Lung microvascular endothelial cell (primary cell): ENCODE measurements around the gene IGF2BP3. TPM values are rescaled to one million over a fixed set of nuclear protein-coding genes. Genes with fewer than 3 reads are reported as not detected.

Experiments used
- DNase-seq, 2 donors: peaks; one replicate each; pipeline versions ENCODE4 v3.0.0 to v3.0.0-alpha.2; 2010; ENCODE audit warnings: low read depth in 2 of 2
- total RNA-seq: library from RNA; depleted of rRNA; stranded (reverse); fragments of >200 nt; gene quantifications from 2 replicates; pipeline ENCODE4 v1.2.1, GENCODE V29; 2014

IGF2BP3 gene
- total RNA-seq, 1 donor from 2014 or later = 6.0 TPM

DNA sequence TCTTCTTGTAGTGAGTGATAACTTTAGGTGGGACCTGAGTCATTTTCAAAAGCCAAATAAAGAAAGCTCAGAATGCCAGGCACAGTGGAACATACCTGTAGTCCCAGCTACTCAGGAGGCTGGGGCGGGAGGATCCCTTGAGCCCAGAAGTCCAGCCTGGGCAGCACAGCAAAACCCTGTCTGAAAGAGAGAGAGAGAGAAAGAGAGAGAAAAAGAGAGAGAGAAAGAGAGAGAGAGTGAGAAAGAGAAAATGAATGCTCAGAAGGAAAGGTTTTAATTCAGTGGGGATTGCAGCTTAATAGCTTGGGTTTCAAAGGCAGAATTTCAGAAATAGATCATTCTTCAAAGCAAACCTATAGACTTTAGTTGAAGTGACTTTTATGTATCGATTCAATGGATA lies 198.0 kb downstream of the IGF2BP3 start:
- DNase-seq = no peak

DNA sequence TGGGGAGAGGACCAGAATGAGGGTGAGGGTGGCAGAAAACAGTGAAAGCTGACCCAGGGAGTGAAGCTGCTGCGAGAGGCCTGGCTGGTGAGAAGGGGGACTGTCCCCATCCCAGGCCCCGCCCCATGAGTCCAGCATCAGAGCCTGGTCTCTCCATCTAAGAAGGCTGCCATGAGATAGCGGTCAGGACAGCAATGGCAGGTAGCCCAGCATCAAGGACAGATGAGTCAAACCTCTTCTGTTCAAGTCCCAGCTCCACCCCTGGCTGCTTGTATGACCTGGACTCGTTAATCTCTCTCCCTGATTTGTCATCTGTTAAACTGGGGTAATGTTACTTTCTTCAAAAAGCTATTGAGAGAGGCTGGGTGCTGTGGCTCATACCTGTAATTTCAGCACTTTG lies 201.5 kb downstream of the IGF2BP3 start:
- no peak for DNase-seq

DNA sequence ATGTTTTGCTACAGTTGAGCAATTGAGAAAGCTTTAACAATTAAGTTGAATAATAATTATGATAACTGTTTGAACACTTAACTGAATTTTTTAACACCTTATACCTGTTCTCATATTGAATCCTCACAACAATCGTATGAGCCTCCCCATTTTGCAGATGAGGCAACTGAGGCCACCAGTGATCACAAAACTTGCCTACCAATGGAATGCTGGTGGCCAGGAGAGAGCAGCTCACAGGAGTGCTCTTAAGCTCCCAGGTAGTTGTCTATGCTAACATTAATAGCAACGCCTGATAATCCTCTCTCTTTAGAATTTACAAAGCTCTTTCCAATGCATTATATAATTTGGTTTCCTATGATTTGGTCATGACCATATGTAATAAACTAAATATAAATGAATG lies 202.1 kb downstream of the IGF2BP3 start:
- no peak for DNase-seq

DNA sequence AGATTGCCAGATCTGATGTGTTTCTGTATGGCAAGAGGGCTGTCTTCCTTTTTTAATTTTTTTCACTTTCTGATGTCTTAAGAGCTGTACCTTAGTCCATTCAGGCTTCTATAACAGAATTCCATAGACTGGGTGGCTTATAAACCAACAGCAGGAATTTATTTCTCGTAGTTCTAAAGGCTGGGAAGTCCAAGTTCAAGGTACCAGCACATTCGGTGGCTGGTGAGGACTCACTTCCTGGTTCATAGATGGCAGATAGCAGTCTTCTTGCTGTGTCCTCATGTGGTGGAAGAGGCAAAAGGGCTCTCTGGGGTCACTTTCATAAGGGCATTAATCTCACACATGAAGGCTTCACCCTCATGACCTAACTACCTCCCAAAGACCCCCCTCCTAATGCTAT lies 202.9 kb downstream of the IGF2BP3 start:
- no peak for DNase-seq

DNA sequence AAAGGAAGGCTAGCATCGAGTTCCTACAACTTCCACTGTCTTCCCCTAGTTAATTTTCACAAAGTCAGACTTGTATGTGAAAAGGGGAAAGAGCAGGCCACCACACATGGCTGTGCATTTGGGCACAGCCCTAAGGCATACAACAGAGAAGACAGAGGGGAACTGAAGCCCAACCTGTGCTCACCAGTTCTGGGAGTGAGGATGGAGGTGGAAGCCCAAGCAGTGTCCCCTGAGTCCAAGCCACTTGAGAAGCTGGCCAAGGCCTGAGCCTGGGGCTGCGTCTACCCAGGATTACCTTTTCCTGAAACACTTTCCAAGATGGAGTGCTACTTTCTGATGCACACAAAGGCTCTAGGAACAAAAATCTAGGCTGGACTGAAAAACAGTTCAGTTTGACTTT lies 203.4 kb downstream of the IGF2BP3 start:
- no peak for DNase-seq

DNA sequence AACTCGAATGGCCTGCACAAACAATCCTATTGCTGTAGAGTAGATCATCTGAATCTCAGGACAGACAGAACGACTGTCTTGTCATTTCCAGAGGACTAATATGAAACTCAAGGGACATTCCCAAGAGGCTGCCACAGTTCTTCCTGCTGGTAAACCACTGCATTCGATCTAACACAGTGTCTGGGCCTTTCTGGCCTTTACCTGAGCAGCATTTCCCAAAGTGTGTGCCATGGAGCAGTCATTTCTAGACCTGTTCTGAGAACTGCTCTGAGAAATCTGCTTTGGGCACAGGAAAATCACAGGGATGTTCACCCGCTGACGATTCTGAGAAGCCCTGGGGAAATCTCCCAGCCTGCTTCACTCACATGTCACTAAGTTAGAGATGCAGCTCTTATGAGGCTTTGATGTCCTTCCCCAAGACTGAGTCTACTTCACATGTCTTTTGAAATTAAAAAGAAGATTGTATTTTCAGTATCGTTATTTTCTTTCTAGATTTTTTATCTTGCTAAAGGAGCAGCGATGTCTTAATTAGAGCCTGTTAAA lies 205.3 kb downstream of the IGF2BP3 start:
- DNase-seq = no peak

DNA sequence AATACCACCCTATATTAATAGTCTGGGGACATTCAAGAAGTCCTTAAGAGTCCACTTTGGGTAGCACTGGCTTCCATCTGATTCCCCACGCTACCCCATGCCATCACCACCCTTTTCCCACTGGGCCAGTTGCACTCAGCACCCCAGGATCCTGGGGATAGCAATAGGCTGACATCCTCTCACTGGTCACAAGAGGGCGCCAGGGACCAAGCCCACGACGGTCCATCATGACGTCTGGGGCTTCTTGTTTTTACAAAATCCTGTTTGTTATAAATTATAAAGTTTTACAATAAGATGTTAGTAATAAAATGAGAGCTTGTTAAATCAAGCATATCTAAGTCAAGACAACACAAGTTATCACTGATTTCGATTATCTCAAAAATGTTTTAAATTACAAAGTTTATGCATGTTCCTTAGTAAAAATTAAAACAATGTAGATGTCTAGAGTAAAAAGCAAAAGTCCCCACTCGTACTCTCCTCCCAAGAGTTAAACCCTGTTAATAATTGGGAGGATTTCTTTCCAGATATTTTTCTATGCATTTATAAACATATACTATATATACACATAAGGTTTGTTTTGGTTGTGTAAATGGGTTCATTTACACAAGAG lies 208.3 kb downstream of the IGF2BP3 start:
- DNase-seq = peak; percentile 72 to 78

DNA sequence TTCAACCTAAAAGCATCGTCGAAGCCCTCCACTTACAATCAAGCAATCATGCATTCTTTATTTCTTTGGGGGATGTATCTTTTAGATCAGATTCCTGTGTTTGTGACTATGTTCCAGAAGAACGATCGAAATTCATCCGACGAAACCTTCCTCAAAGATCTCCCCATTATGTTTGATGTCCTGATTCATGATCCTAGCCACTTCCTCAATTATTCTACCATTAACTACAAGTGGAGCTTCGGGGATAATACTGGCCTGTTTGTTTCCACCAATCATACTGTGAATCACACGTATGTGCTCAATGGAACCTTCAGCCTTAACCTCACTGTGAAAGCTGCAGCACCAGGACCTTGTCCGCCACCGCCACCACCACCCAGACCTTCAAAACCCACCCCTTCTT lies 209.9 kb downstream of the IGF2BP3 start:
- no peak for DNase-seq

Other genes with a start within 250 kb of the IGF2BP3 start
- gene GPNMB, start 223.7 kb downstream of the IGF2BP3 start, total RNA-seq = under 0.01 and 0.22 TPM in 2 replicates
- 46.6 and 58.5 TPM in 2 replicates for gene MALSU1, start 171.2 kb downstream of the IGF2BP3 start, total RNA-seq
- 20.3 and 28.8 TPM in 2 replicates for gene TRA2A, start 61.5 kb upstream of the IGF2BP3 start, total RNA-seq
- gene CCDC126, start 126.9 kb upstream of the IGF2BP3 start, total RNA-seq = 13.9 and 20.8 TPM in 2 replicates
- gene FAM221A, start 209.7 kb upstream of the IGF2BP3 start, total RNA-seq = 4.1 and 8.1 TPM in 2 replicates
- gene STK31, start 239.7 kb upstream of the IGF2BP3 start, total RNA-seq = 0.20 and 0.22 TPM in 2 replicates